Fibroblast of lung (primary cell): ENCODE results near the gene VPS4B.

Experiments used
- EZH2 ChIP-seq: IDR thresholded peaks from 2 replicates; pipeline ENCODE4 v1.5.1; 2012; ENCODE audit warnings: low read length, control low read depth, mild to moderate bottlenecking; ENCODE audit errors: missing control alignments
- TF ChIP-seq, protein P1 (sequence below), 2 donors: IDR thresholded peaks in 1 of 2; conservative IDR thresholded peaks in 1 of 2; 1 replicate in 1 of 2; 2 replicates in 1 of 2; pipeline ENCODE4 v1.5.1; 2011 to 2012; ENCODE audit warnings: low read length in 2 of 2, control low read depth in 1 of 2, inconsistent platforms in 1 of 2, low read depth in 1 of 2, mild to moderate bottlenecking in 1 of 2

DNA sequence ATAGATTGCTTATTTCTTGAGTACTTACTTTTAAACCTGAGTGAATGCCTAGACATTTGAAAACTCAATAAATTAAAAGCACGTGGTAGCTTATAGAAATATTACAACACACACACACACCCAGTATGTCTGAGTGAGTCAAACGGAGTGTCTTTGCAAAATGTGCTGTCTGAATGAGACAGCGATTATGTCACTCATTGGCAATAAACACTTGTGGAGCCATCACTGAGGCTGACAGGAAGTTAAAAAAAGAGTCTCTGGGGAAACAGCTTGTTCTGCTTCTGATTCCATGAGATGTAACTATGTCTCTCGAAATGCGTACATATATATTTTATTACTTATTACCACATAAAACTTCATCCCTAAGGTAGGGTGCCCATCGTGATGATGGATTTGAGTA lies 22.3 kb upstream of the VPS4B start:
- no peak for TF ChIP-seq EZH2
- TF ChIP-seq, protein P1, sequence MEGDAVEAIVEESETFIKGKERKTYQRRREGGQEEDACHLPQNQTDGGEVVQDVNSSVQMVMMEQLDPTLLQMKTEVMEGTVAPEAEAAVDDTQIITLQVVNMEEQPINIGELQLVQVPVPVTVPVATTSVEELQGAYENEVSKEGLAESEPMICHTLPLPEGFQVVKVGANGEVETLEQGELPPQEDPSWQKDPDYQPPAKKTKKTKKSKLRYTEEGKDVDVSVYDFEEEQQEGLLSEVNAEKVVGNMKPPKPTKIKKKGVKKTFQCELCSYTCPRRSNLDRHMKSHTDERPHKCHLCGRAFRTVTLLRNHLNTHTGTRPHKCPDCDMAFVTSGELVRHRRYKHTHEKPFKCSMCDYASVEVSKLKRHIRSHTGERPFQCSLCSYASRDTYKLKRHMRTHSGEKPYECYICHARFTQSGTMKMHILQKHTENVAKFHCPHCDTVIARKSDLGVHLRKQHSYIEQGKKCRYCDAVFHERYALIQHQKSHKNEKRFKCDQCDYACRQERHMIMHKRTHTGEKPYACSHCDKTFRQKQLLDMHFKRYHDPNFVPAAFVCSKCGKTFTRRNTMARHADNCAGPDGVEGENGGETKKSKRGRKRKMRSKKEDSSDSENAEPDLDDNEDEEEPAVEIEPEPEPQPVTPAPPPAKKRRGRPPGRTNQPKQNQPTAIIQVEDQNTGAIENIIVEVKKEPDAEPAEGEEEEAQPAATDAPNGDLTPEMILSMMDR (conservative IDR thresholded peaks at IDR 0.05 in 1 of 2, IDR thresholded peaks at IDR 0.05 in 1 of 2; ENCODE audit: low read depth in 1 of 2, low read length in 2 of 2), result no peak
